MM.1S (cell line): Measurements from ENCODE around the gene MYEF2.

Experiments used
- DNase-seq: peaks from one replicate; pipeline ENCODE4 v3.0.0-alpha.2; 2015
- H2AFZ ChIP-seq: fragments of 300-600 bp; sonication (generic); 2 replicates; pipeline ENCODE4 v1.6.0; 2016; ENCODE audit warnings: antibody characterized with exemption, low read length
- H3F3A ChIP-seq: fragments of 300-600 bp; sonication (generic); 2 replicates; pipeline ENCODE4 v1.6.1; 2016; ENCODE audit warnings: mild to moderate bottlenecking, antibody characterized with exemption, low read length, moderate library complexity, mixed read lengths; ENCODE audit not compliant: insufficient read depth
- H3K27ac ChIP-seq: fragments of 300-600 bp; sonication (generic); 2 replicates; pipeline ENCODE4 v1.5.1; 2016; ENCODE audit warnings: mild to moderate bottlenecking, low read length
- H3K27me3 ChIP-seq: fragments of 300-600 bp; sonication (generic); replicated peaks from 2 replicates; pipeline ENCODE4 v1.6.0; 2016; ENCODE audit warnings: low read length; ENCODE audit not compliant: insufficient read depth
- H3K36me3 ChIP-seq: fragments of 300-600 bp; sonication (generic); replicated peaks from 2 replicates; pipeline ENCODE4 v1.6.1; 2016; ENCODE audit warnings: mild to moderate bottlenecking, low read length, mixed read lengths; ENCODE audit not compliant: insufficient read depth
- H3K4me1 ChIP-seq: fragments of 300-600 bp; sonication (generic); 2 replicates; pipeline ENCODE4 v1.6.1; 2016; ENCODE audit warnings: low read length, mixed read lengths
- H3K4me2 ChIP-seq: fragments of 300-600 bp; sonication (generic); 2 replicates; pipeline ENCODE4 v1.6.0; 2016; ENCODE audit warnings: low read depth, low read length
- H3K4me3 ChIP-seq: fragments of 300-600 bp; sonication (generic); 2 replicates; pipeline ENCODE4 v1.5.1; 2016; ENCODE audit warnings: low read length, mixed read lengths
- H3K79me2 ChIP-seq: fragments of 300-600 bp; sonication (generic); 2 replicates; pipeline ENCODE4 v1.6.1; 2016; ENCODE audit warnings: mixed run types, low read length, mixed read lengths
- H3K9ac ChIP-seq: fragments of 300-600 bp; sonication (generic); 2 replicates; pipeline ENCODE4 v1.6.1; 2016; ENCODE audit warnings: low read length, mixed read lengths
- H3K9me2 ChIP-seq: fragments of 300-600 bp; sonication (generic); replicated peaks from 2 replicates; pipeline ENCODE4 v1.6.1; 2016; ENCODE audit warnings: mild to moderate bottlenecking, low read length, mixed read lengths; ENCODE audit not compliant: insufficient read depth
- H3K9me3 ChIP-seq: fragments of 300-600 bp; sonication (generic); replicated peaks from 2 replicates; pipeline ENCODE4 v1.6.1; 2016; ENCODE audit warnings: mild to moderate bottlenecking, low read length, mixed read lengths; ENCODE audit not compliant: insufficient read depth
- H4K20me1 ChIP-seq: fragments of 300-600 bp; sonication (generic); 2 replicates; pipeline ENCODE4 v1.6.1; 2016; ENCODE audit warnings: mild to moderate bottlenecking, low read length, moderate library complexity, mixed read lengths; ENCODE audit not compliant: insufficient read depth
- EZH2 ChIP-seq: fragments of 300-600 bp; sonication (generic); optimal IDR thresholded peaks from 2 replicates; pipeline ENCODE3; 2017; ENCODE audit warnings: low read depth, mild to moderate bottlenecking, antibody characterized with exemption, low read length, mixed read lengths
- EZH2phosphoT487 ChIP-seq: fragments of 300-600 bp; sonication (generic); IDR thresholded peaks from 2 replicates; pipeline ENCODE4 v1.6.1; 2018; ENCODE audit warnings: antibody characterized with exemption, low read length
- TF ChIP-seq, protein P1 (sequence below): fragments of 300-600 bp; sonication (generic); IDR thresholded peaks from 2 replicates; pipeline ENCODE4 v1.5.1; 2016; ENCODE audit warnings: antibody characterized with exemption, low read length, mixed read lengths

MYEF2 gene

GRCh38 chr15:48097264-48097663 is 80.8 kb downstream of the MYEF2 start:
- H3K36me3 ChIP-seq = no peaks in the 10 kb centered on the region
- no peak overlapping the region for H3K9ac ChIP-seq
- H3K79me2 ChIP-seq = no peaks in the 10 kb centered on the region
- H2AFZ ChIP-seq = no peak overlapping the region
- no peak for DNase-seq
- no peaks in the 10 kb centered on the region for H4K20me1 ChIP-seq
- H3K9me3 ChIP-seq = no peaks in the 10 kb centered on the region
- no peaks in the 10 kb centered on the region for H3K9me2 ChIP-seq
- H3K4me3 ChIP-seq = no peak overlapping the region
- H3K27ac ChIP-seq = no peak overlapping the region
- TF ChIP-seq EZH2 (no peak), EZH2phosphoT487 (no peak)
- TF ChIP-seq, protein P1, sequence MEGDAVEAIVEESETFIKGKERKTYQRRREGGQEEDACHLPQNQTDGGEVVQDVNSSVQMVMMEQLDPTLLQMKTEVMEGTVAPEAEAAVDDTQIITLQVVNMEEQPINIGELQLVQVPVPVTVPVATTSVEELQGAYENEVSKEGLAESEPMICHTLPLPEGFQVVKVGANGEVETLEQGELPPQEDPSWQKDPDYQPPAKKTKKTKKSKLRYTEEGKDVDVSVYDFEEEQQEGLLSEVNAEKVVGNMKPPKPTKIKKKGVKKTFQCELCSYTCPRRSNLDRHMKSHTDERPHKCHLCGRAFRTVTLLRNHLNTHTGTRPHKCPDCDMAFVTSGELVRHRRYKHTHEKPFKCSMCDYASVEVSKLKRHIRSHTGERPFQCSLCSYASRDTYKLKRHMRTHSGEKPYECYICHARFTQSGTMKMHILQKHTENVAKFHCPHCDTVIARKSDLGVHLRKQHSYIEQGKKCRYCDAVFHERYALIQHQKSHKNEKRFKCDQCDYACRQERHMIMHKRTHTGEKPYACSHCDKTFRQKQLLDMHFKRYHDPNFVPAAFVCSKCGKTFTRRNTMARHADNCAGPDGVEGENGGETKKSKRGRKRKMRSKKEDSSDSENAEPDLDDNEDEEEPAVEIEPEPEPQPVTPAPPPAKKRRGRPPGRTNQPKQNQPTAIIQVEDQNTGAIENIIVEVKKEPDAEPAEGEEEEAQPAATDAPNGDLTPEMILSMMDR = no peak
- no peaks in the 10 kb centered on the region for H3K4me1 ChIP-seq
- no peak overlapping the region for H3K4me2 ChIP-seq
- no peaks in the 10 kb centered on the region for H3F3A ChIP-seq
- H3K27me3 ChIP-seq = no peaks in the 10 kb centered on the region

DNA sequence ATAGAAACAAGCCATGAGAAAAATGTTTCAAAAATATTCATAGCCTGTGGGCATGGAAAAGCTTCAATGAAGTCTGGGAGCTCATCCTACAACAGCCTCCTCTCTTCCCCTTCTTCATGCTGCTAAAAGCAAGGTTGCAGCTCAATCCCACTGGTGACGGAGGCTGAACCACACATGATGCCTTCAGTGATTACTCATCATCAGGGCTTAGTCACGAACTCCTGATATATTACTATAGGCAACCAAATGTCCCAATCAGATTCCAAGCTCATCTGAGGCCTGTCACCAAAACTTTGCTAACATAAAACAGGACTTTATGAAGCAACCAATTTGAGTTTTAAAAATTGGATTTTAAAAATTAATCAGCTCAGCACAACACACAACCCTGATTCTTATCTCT is 81.3 kb downstream of the MYEF2 start:
- DNase-seq = no peak

GRCh38 chr15:48096355-48096786 is 81.7 kb downstream of the MYEF2 start:
- DNase-seq = no peak
- no peak overlapping the region for H3K4me3 ChIP-seq
- H3K9ac ChIP-seq = no peak overlapping the region
- H3K9me2 ChIP-seq = no peaks in the 10 kb centered on the region
- H3K27me3 ChIP-seq = no peaks in the 10 kb centered on the region
- H3K4me1 ChIP-seq = no peaks in the 10 kb centered on the region
- TF ChIP-seq, protein P1 = no peak
- TF ChIP-seq EZH2phosphoT487 (no peak), EZH2 (no peak)
- H3K4me2 ChIP-seq = no peak overlapping the region
- H3F3A ChIP-seq = no peaks in the 10 kb centered on the region
- H3K9me3 ChIP-seq = no peaks in the 10 kb centered on the region
- no peak overlapping the region for H2AFZ ChIP-seq
- no peaks in the 10 kb centered on the region for H3K36me3 ChIP-seq
- no peak overlapping the region for H3K27ac ChIP-seq
- H4K20me1 ChIP-seq = no peaks in the 10 kb centered on the region
- H3K79me2 ChIP-seq = no peaks in the 10 kb centered on the region

More for the DNA sequence above, 81.3 kb downstream of the MYEF2 start:
- Histone ChIP-seq H3K9me3 (no peaks in the 10 kb centered on the region), H2AFZ (no peak overlapping the region), H3F3A (no peaks in the 10 kb centered on the region), H3K4me2 (no peak overlapping the region), H3K79me2 (no peaks in the 10 kb centered on the region), H3K36me3 (no peaks in the 10 kb centered on the region), H3K9me2 (no peaks in the 10 kb centered on the region), H4K20me1 (no peaks in the 10 kb centered on the region), H3K27me3 (no peaks in the 10 kb centered on the region), H3K4me1 (no peaks in the 10 kb centered on the region), H3K27ac (no peak overlapping the region), H3K4me3 (no peak overlapping the region), H3K9ac (no peak overlapping the region)
- TF ChIP-seq, protein P1 = no peak
- TF ChIP-seq EZH2 = no peak
- no peak for TF ChIP-seq EZH2phosphoT487
